Duodenal mucosa (tissue), 2 donors: ENCODE measurements around the gene ABCB8.
A peak's percentile ranks its signal among the peaks of the same experiment; 100 is the strongest.

Source experiments
- H3K27ac ChIP-seq: one replicate; pipeline ENCODE4 v1.7.0; 2013; ENCODE audit warnings: low read depth, low read length
- H3K27me3 ChIP-seq, 2 donors: one replicate each; pipeline ENCODE4 v1.7.0; 2013; ENCODE audit warnings: low read length in 2 of 2, control low read depth in 1 of 2; ENCODE audit not compliant: insufficient read depth in 2 of 2, control insufficient read depth in 1 of 2
- H3K36me3 ChIP-seq, 2 donors: one replicate each; pipeline ENCODE4 v1.7.0; 2013; ENCODE audit warnings: low read length in 2 of 2, control low read depth in 1 of 2; ENCODE audit not compliant: insufficient read depth in 2 of 2, control insufficient read depth in 1 of 2
- H3K4me1 ChIP-seq, 2 donors: one replicate each; pipeline ENCODE4 v1.7.0; 2013; ENCODE audit warnings: low read length in 2 of 2, control low read depth in 1 of 2; ENCODE audit not compliant: insufficient read depth in 2 of 2, control insufficient read depth in 1 of 2
- H3K4me3 ChIP-seq, 2 donors: one replicate each; pipeline ENCODE4 v1.7.0; 2013; ENCODE audit warnings: low read length in 2 of 2, low read depth in 1 of 2
- H3K9ac ChIP-seq, 2 donors: one replicate each; pipeline ENCODE4 v1.7.0; 2013; ENCODE audit warnings: low read length in 2 of 2, low read depth in 1 of 2
- H3K9me3 ChIP-seq, 2 donors: one replicate each; pipeline ENCODE4 v1.7.0; 2013; ENCODE audit warnings: low read length in 2 of 2, control low read depth in 1 of 2; ENCODE audit not compliant: control insufficient read depth in 1 of 2

ABCB8 gene

DNA sequence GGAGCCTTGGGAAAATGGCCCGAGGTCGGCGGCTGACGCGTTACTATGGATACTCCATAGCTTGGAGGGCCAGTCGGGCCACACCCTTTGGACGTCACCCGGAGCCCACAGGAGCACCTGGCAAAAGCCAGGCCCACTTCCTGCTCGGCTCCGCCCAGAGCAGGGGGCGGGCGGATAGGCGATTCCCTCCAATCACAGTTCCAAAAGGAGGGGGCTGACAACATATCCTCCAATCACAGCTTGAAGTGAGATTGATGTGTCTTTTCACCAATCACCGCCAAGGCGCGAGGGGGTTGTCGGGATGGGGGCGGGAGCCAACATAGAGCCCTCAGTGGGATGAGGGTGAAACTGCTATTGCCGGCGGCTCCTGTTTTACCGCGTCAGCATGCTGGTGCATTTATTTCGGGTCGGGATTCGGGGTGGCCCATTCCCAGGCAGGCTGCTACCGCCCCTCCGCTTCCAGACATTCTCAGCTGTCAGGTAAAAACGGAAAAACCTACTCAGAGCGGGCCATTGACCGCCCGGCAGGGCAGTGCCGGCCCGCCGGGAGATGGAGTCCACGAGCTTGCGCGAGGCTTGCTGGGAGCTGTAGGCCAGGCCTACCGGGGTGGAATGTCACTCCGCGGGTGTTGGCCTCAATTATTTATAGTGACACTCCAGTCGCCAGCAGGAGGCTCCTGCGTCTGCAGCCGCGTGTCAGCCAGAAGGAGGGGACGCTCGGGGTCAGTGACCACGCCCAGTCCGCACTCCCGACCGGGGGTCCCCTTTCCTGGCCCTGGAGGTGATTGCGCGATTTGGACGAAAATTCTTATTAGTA, at the start of gene ABCB8:
Gene ABCB8, plus strand, starts transcription at position 320 of the 817 bp plus-strand sequence. Its CDS starts 66 bp downstream, at position 386.
- Histone ChIP-seq H3K4me1 (peaks cover 6 to 22% of the 10 kb centered on the region in 2 donors), H3K9me3 (no peaks in the 10 kb centered on the region), H3K27ac (peak within 1 kb of the TSS; percentile 76), H3K9ac (peak within 1 kb of the TSS; percentile 57 to 61), H3K27me3 (no peaks in the 10 kb centered on the region), H3K4me3 (peak within 1 kb of the TSS; percentile 75 to 82), H3K36me3 (peaks cover 0 to 11% of the 10 kb centered on the region in 2 donors)

DNA sequence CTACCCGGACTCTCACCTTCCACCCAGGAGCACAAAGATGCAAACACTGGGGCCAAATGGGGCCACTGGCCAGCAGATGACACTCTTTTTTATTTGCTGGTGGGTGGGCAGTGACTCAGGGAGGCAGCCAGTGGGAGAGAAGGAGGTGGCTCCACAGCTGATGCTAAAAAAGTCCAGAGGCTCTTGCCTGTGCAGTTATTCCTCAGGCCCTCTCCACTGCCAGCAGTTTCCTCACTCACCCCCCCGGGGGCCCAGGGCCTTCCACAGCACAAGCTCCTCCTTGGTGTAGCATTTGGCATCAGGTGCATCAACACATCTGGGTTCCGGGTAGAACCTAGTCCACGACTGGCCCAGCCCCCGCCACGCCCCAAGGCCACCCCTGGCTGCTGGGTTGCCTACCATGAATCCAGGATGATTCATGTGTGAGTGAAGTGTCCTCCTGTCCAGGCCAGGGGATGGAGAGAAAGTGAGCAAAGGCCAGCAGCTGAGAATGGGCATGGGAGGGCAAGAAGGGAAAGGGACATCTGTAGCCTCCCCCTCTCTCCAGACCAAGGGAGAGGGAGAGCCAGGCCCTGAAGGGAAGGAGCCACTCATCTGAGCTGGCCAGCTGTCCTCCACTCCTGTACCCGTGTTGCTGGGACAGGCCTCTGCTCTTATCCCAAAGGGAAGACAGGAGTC, 48.4 kb upstream of the ABCB8 start:
- Histone ChIP-seq H3K27ac (no peak overlapping the region), H3K9me3 (no peaks in the 10 kb centered on the region), H3K4me1 (peaks cover 16 to 27% of the 10 kb centered on the region in 2 donors), H3K9ac (no peak overlapping the region), H3K27me3 (peaks cover 33 to 50% of the 10 kb centered on the region in 2 donors), H3K4me3 (peak overlapping the region in 1 of 2 donors; percentile 10), H3K36me3 (no peaks in the 10 kb centered on the region)

DNA sequence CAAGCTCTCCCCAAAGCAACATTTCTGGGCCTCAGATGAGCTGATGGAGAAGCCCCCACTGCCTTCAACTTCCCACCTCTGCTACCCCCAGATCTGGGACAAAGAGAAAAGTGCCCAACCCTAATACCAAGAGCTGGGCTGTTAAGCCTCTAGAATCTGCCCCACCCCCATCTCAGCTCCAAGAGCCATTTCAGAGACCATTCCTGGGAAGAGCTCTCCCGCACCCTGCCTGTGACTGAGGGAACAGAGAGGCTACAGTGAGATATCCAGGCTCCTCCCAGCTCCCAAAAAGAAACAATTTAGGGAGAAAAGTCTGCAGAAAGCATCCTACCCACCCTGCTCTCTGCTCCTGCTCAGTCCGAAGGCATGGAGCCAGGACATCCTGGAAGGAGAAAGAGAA, 47.6 kb upstream of the ABCB8 start:
- H3K4me3 ChIP-seq = no peak overlapping the region
- H3K9ac ChIP-seq = no peak overlapping the region
- no peak overlapping the region for H3K27ac ChIP-seq
- no peaks in the 10 kb centered on the region for H3K9me3 ChIP-seq
- no peaks in the 10 kb centered on the region for H3K36me3 ChIP-seq
- peaks cover 10 to 21% of the 10 kb centered on the region in 2 donors for H3K4me1 ChIP-seq
- H3K27me3 ChIP-seq = peaks cover 33 to 46% of the 10 kb centered on the region in 2 donors

DNA sequence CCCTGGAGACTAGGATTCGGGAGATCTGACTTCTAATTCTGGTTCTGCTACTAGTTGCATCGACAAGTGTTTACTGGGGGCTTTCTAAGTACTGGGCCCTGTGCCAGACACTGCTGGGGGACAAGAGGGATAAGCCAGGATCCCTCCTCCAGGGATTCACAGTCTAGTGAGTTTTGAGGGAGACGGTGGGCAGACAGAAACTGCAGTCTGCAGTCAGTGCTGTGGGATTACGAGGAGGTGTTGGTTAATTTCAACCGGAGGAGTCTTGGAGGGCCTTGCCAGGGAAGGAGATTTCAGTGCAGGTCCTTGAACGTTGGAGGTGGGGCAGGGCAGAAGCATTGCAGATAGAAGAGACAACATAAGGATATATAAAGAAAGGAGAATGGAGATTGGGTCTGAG, 46.6 kb upstream of the ABCB8 start:
- H3K4me3 ChIP-seq = no peak overlapping the region
- H3K9ac ChIP-seq = no peak overlapping the region
- H3K27ac ChIP-seq = no peak overlapping the region
- H3K27me3 ChIP-seq = peaks cover 33 to 37% of the 10 kb centered on the region in 2 donors
- no peaks in the 10 kb centered on the region for H3K36me3 ChIP-seq
- H3K9me3 ChIP-seq = no peaks in the 10 kb centered on the region
- H3K4me1 ChIP-seq = peaks cover 6 to 13% of the 10 kb centered on the region in 2 donors

DNA sequence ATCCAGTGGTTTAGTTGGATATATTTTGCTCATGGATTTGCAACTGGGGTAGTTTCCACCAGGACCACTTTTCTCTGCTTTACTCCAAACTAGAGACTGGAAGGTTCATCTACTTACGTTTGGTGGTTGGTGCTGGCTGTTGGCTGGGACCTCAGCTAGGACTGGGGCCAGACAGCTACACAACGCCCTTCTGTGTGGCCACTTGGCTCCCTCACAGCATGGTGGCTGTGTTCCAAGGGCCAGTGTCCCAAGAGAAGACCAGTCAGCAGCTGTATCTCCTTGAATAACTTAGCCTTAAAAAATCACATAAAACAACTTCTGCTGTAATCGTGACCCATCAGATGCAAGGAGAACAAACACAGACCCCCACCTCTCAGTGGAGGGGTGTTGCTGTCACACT, 45.9 kb upstream of the ABCB8 start:
- Histone ChIP-seq H3K27me3 (peaks cover 26 to 30% of the 10 kb centered on the region in 2 donors), H3K36me3 (no peaks in the 10 kb centered on the region), H3K27ac (no peak overlapping the region), H3K9me3 (no peaks in the 10 kb centered on the region), H3K9ac (no peak overlapping the region), H3K4me1 (peaks cover under 1 to 10% of the 10 kb centered on the region in 2 donors), H3K4me3 (no peak overlapping the region)

DNA sequence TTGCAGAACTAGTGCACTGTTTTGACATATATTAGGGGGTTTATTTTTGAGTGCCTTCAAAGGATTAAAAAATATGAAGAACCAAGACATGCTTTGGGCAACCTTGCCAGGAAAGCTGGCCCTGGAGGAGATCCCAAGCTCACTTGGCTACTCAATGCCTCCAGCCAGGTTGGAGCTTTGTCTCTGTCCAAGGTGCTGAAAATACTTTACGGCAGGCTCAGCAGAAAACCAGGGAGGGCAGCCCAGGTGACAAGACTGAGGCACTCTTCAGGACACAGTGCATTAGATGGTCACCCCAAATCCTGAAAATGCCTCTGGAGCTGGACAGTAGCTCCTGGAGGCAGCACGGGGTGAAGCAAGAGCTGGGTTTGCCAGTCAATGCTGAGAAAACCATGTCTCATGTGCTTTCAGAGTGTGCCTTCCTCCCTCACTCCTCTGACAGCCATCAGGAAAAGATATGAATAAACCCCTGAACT, 44.3 kb upstream of the ABCB8 start:
- H3K4me1 ChIP-seq = peaks cover 7 to 13% of the 10 kb centered on the region in 2 donors
- H3K9ac ChIP-seq = no peak overlapping the region
- H3K27ac ChIP-seq = no peak overlapping the region
- H3K36me3 ChIP-seq = no peaks in the 10 kb centered on the region
- H3K4me3 ChIP-seq = no peak overlapping the region
- H3K9me3 ChIP-seq = no peaks in the 10 kb centered on the region
- peaks cover 21 to 22% of the 10 kb centered on the region in 2 donors for H3K27me3 ChIP-seq

DNA sequence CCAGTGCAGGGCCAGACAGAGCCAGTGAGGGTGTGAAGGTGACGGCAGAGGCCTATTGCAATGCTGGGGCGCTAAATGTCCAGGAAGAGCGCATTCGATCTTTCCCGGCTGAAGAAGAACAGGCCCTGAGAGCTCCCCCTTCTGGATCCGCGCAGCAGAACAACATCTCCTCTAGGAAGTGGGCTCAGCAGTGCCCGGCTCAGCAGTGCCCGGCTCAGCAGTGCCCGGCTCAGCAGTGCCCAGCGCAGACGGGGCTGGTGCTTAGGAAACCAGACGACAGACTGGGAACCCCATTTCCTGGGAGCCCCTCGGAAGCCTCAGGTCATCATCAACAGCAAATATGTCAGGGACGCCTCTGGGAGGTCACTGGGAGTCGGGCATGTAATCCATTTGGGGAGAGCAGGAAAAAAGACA, 42.1 kb upstream of the ABCB8 start:
- H3K4me1 ChIP-seq = peaks cover 7 to 8% of the 10 kb centered on the region in 2 donors
- no peak overlapping the region for H3K9ac ChIP-seq
- no peaks in the 10 kb centered on the region for H3K36me3 ChIP-seq
- H3K27me3 ChIP-seq = peaks cover 9 to 13% of the 10 kb centered on the region in 2 donors
- peaks cover 0 to 5% of the 10 kb centered on the region in 2 donors for H3K9me3 ChIP-seq
- no peak overlapping the region for H3K4me3 ChIP-seq
- no peak overlapping the region for H3K27ac ChIP-seq

DNA sequence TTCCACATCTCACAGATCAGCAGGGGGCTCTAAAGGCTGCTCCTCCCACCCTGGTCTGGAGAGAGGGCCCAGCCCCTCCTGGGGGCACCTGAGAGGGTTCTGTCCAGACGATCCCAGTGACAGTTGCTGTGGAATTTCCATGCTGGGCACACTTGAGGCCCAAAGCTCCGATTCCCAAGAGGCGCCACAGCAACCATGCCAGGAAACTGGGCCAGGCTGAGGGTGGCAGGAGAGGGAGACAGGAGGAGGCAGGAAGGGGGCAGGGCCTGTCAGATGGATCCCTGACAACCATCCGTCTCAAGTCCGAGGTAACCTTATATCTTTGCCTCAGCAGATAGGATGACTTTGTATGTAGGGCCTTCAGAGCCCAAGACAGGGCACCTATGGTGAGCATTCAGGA, 41.7 kb upstream of the ABCB8 start:
- no peak overlapping the region for H3K27ac ChIP-seq

DNA sequence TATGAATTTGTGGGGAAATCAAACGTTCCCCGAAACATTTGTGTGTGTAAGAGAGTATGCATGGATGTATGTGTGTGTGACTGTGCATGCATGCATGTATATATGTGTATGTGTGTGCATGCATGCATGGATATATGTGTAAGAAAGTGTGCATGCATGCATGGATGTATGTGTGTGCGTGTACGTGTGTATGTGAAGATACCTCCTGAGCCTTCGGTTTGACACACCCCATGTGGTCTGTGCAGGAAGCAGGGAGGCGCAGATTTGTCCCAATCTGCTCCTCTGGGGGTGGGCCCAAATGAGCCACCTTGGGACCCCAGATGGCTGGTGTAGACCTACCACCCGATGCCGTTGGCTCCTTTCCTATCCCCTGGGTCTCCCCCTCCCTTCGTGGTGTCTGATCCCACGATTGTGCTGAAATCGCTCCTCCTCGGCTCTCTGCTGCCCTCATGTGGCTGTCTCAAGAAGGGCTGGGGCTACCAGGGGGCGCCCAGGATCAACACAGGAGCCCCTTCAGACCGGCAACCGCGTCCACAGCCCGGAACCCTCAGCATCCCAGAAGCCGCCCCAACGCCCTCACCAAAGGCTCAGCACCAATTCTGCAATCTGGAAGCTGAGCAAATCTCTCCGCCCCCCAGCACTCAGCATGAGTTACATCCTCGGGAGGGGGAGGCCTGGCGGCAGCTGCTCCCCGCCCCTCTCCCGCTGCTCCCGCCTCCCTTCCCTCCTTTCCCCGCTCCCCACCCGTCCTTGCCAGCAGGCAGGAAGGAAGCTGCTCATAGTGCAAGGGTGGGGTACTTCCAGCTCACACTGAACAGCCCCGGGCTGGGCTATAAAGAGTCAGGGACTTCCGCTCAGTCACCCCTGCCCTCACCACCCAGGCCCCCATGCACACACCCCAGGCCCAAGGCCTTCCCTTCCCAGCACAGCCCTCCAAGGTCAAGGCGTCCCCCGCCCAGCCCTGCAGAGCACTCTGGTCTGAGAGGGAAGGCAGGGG, 39.7 kb upstream of the ABCB8 start:
- Histone ChIP-seq H3K9me3 (peaks cover 0 to 5% of the 10 kb centered on the region in 2 donors), H3K4me1 (peaks cover 7 to 8% of the 10 kb centered on the region in 2 donors), H3K27me3 (no peaks in the 10 kb centered on the region), H3K4me3 (peak overlapping the region in 1 of 2 donors; percentile 10), H3K36me3 (no peaks in the 10 kb centered on the region), H3K27ac (peak overlapping the region; percentile 50), H3K9ac (no peak overlapping the region)

More for the DNA sequence above, 41.7 kb upstream of the ABCB8 start:
- no peak overlapping the region for H3K9ac ChIP-seq
- no peaks in the 10 kb centered on the region for H3K36me3 ChIP-seq
- peaks cover 7 to 9% of the 10 kb centered on the region in 2 donors for H3K27me3 ChIP-seq
- H3K4me1 ChIP-seq = peaks cover 7 to 8% of the 10 kb centered on the region in 2 donors
- peaks cover 0 to 5% of the 10 kb centered on the region in 2 donors for H3K9me3 ChIP-seq
- H3K4me3 ChIP-seq = no peak overlapping the region
